H1 (cell line): ENCODE results near the gene KRT10. TPM values are rescaled to one million over a fixed set of nuclear protein-coding genes. Genes with fewer than 3 reads are reported as not detected.

Experiments used
- CTCF ChIA-PET: fragments of 300-600 bp; sonication (Branson Sonifier 250); formaldehyde crosslinking; loops from one replicate; lab custom pipeline; 2021; ENCODE audit not compliant: partially characterized antibody; lab: Charles Lee
- POLR2A ChIA-PET: fragments of 300-600 bp; sonication (Branson Sonifier 250); formaldehyde crosslinking; loops from one replicate; lab custom pipeline; 2021; ENCODE audit warnings: inconsistent platforms; ENCODE audit not compliant: partially characterized antibody; lab: Charles Lee
- DNase-seq, 2 experiments: peaks; one replicate each; pipeline versions ENCODE4 v3.0.0 to v3.0.0-alpha.2; 2010 to 2022; ENCODE audit warnings: low spot score in 2 of 2, low read depth in 1 of 2, mixed read lengths in 1 of 2
- FAIRE-seq: peaks from 2 replicates; lab custom pipeline; 2011; peaks lifted over from hg19 to GRCh38; lab: Jason Lieb, UNC
- H2AFZ ChIP-seq: 2 replicates; pipeline ENCODE4 v1.8.1; 2012; ENCODE audit warnings: low read length, inconsistent platforms
- H2AK5ac ChIP-seq: 2 replicates; pipeline ENCODE4 v1.6.1; 2013; ENCODE audit warnings: low read depth, low read length
- H2BK120ac ChIP-seq: replicated peaks from 2 replicates; pipeline ENCODE3; 2013; ENCODE audit warnings: low read depth, low read length, inconsistent platforms
- H2BK12ac ChIP-seq: 2 replicates; pipeline ENCODE4 v1.6.1; 2013; ENCODE audit warnings: low read depth, low read length
- H2BK15ac ChIP-seq: 2 replicates; pipeline ENCODE4 v1.6.1; 2013; ENCODE audit warnings: low read length
- H2BK20ac ChIP-seq: 2 replicates; pipeline ENCODE4 v1.6.1; 2013; ENCODE audit warnings: low read length
- H2BK5ac ChIP-seq: 2 replicates; pipeline ENCODE4 v1.6.1; 2013; ENCODE audit warnings: low read depth, low read length
- H3K14ac ChIP-seq: 2 replicates; pipeline ENCODE4 v1.6.1; 2013; ENCODE audit warnings: inconsistent platforms; ENCODE audit not compliant: insufficient read length
- H3K18ac ChIP-seq: 2 replicates; pipeline ENCODE4 v1.6.1; 2013; ENCODE audit warnings: low read length; ENCODE audit errors: extremely low read depth
- H3K23ac ChIP-seq: 2 replicates; pipeline ENCODE4 v1.6.1; 2013; ENCODE audit warnings: inconsistent platforms; ENCODE audit not compliant: insufficient read length
- H3K23me2 ChIP-seq: 2 replicates; pipeline ENCODE4 v1.6.1; 2013; ENCODE audit warnings: low read depth, low read length
- H3K27ac ChIP-seq: 2 replicates; pipeline ENCODE4 v1.6.1; 2011; ENCODE audit warnings: low read depth, low read length, inconsistent platforms
- H3K27me3 ChIP-seq, 4 experiments: replicated peaks in 1 of 4; 1 replicate in 1 of 4; 2 replicates in 3 of 4; pipeline versions ENCODE4 v1.6.1 to v1.8.1; 2011 to 2013; ENCODE audit warnings: low read length in 3 of 4, mild to moderate bottlenecking in 3 of 4, inconsistent platforms in 2 of 4, mixed read lengths in 2 of 4, moderate library complexity in 1 of 4; ENCODE audit not compliant: control insufficient read depth in 3 of 4, insufficient read depth in 3 of 4; ENCODE audit errors: extremely low read depth in 1 of 4
- H3K36me3 ChIP-seq, 4 experiments: 2 replicates each; pipeline versions ENCODE4 v1.6.1 to v1.8.1; 2011 to 2013; ENCODE audit warnings: mild to moderate bottlenecking in 4 of 4, low read length in 3 of 4, moderate library complexity in 2 of 4, control low read depth in 1 of 4, inconsistent platforms in 1 of 4; ENCODE audit not compliant: insufficient read depth in 4 of 4, control insufficient read depth in 2 of 4
- H3K4ac ChIP-seq: replicated peaks from 2 replicates; pipeline ENCODE3; 2013; ENCODE audit warnings: low read length, low read depth, mixed read lengths, inconsistent platforms; ENCODE audit not compliant: insufficient read length
- H3K4me1 ChIP-seq, 4 experiments: replicated peaks in 1 of 4; 1 replicate in 1 of 4; 2 replicates in 3 of 4; pipeline versions ENCODE4 v1.6.1 to v1.8.1; 2011 to 2013; ENCODE audit warnings: low read length in 3 of 4, inconsistent platforms in 2 of 4, mixed read lengths in 1 of 4; ENCODE audit not compliant: insufficient read depth in 4 of 4, control insufficient read depth in 3 of 4
- H3K4me2 ChIP-seq, 2 experiments: 2 replicates each; pipeline versions ENCODE4 v1.6.1 to v1.8.1; 2011 to 2013; ENCODE audit warnings: low read depth in 2 of 2, low read length in 2 of 2, control low read depth in 1 of 2, inconsistent platforms in 1 of 2, mild to moderate bottlenecking in 1 of 2; ENCODE audit not compliant: insufficient read depth in 1 of 2
- H3K4me3 ChIP-seq, 4 experiments: fragments of 200-600, 300-600 bp in 1 of 4; sonication (generic), shearing (Covaris generic), sonication (Bioruptor Twin) in 1 of 4; 2 replicates each; pipeline versions ENCODE4 v1.5.1 to v1.8.1; 2011 to 2016; ENCODE audit warnings: low read length in 4 of 4, low read depth in 3 of 4, control low read depth in 2 of 4, inconsistent platforms in 2 of 4, mild to moderate bottlenecking in 2 of 4, mixed read lengths in 1 of 4, moderate library complexity in 1 of 4; ENCODE audit not compliant: insufficient read depth in 2 of 4; ENCODE audit errors: extremely low read depth in 1 of 4
- H3K56ac ChIP-seq: replicated peaks from 2 replicates; pipeline ENCODE3; 2013; ENCODE audit warnings: low read depth, mild to moderate bottlenecking, mixed read lengths, low read length, inconsistent platforms; ENCODE audit not compliant: insufficient read length
- H3K79me1 ChIP-seq: 2 replicates; pipeline ENCODE4 v1.6.1; 2013; ENCODE audit warnings: low read depth, low read length, control low read depth
- H3K79me2 ChIP-seq, 2 experiments: 2 replicates each; pipeline versions ENCODE4 v1.6.1 to v1.8.1; 2012 to 2013; ENCODE audit warnings: low read length in 2 of 2, mild to moderate bottlenecking in 2 of 2, inconsistent platforms in 1 of 2; ENCODE audit not compliant: insufficient read depth in 2 of 2, control insufficient read depth in 1 of 2
- H3K9ac ChIP-seq, 4 experiments: replicated peaks in 1 of 4; 1 replicate in 1 of 4; 2 replicates in 3 of 4; pipeline versions ENCODE4 v1.6.1 to v1.8.1; 2011 to 2013; ENCODE audit warnings: low read depth in 3 of 4, low read length in 3 of 4, control low read depth in 2 of 4, mild to moderate bottlenecking in 2 of 4, moderate library complexity in 2 of 4, inconsistent platforms in 1 of 4; ENCODE audit errors: extremely low read depth in 1 of 4
- H3K9me3 ChIP-seq, 2 experiments: 2 replicates each; pipeline versions ENCODE4 v1.6.1 to v1.8.1; 2012 to 2013; ENCODE audit warnings: mild to moderate bottlenecking in 2 of 2, moderate library complexity in 2 of 2, control low read depth in 1 of 2, inconsistent platforms in 1 of 2, low read depth in 1 of 2, low read length in 1 of 2, mixed read lengths in 1 of 2; ENCODE audit not compliant: insufficient read depth in 2 of 2
- H4K20me1 ChIP-seq, 2 experiments: replicated peaks in 1 of 2; 2 replicates each; pipeline versions ENCODE3 to v1.8.1; 2011 to 2013; ENCODE audit warnings: inconsistent platforms in 2 of 2, low read length in 2 of 2, mild to moderate bottlenecking in 1 of 2; ENCODE audit not compliant: insufficient read depth in 2 of 2, control insufficient read depth in 1 of 2
- H4K5ac ChIP-seq: 2 replicates; pipeline ENCODE4 v1.6.1; 2013; ENCODE audit warnings: low read length, low read depth, mixed read lengths, inconsistent platforms; ENCODE audit not compliant: insufficient read length
- H4K8ac ChIP-seq: 2 replicates; pipeline ENCODE4 v1.8.0; 2013; ENCODE audit warnings: mild to moderate bottlenecking, moderate library complexity, low read length, inconsistent platforms; ENCODE audit not compliant: insufficient read depth; ENCODE audit errors: extremely low read depth
- H4K91ac ChIP-seq: replicated peaks from 2 replicates; pipeline ENCODE3; 2013; ENCODE audit warnings: low read length, mixed read lengths, inconsistent platforms; ENCODE audit not compliant: insufficient read length
- BACH1 ChIP-seq: IDR thresholded peaks from 2 replicates; pipeline ENCODE4 v1.6.1; 2012; ENCODE audit warnings: low read length, improper control_type of control experiment
- BRCA1 ChIP-seq: IDR thresholded peaks from 2 replicates; pipeline ENCODE4 v1.6.1; 2012; ENCODE audit warnings: low read depth, low read length, improper control_type of control experiment
- CHD2 ChIP-seq: IDR thresholded peaks from 2 replicates; pipeline ENCODE4 v1.6.1; 2012; ENCODE audit warnings: low read length, improper control_type of control experiment
- EZH2 ChIP-seq: fragments of 200-600 bp; sonication (generic); IDR thresholded peaks from 2 replicates; pipeline ENCODE4 v1.7.1; 2012; ENCODE audit warnings: low read depth, mild to moderate bottlenecking, moderate library complexity, low read length, inconsistent platforms; ENCODE audit not compliant: severe bottlenecking
- JUND ChIP-seq: IDR thresholded peaks from 2 replicates; pipeline ENCODE4 v1.6.1; 2011; ENCODE audit warnings: mild to moderate bottlenecking, improper control_type of control experiment, low read length
- MAFK ChIP-seq: IDR thresholded peaks from 2 replicates; pipeline ENCODE4 v1.6.1; 2012; ENCODE audit warnings: low read depth, mild to moderate bottlenecking, improper control_type of control experiment, low read length
- NRF1 ChIP-seq: IDR thresholded peaks from 2 replicates; pipeline ENCODE4 v1.6.1; 2011; ENCODE audit warnings: mild to moderate bottlenecking, low read depth, low read length, improper control_type of control experiment
- RBBP5 ChIP-seq: IDR thresholded peaks from 2 replicates; pipeline ENCODE4 v1.7.1; 2012; ENCODE audit warnings: low read depth, mild to moderate bottlenecking, inconsistent platforms, low read length, moderate library complexity, borderline replicate concordance
- RFX5 ChIP-seq: IDR thresholded peaks from 2 replicates; pipeline ENCODE4 v1.6.1; 2011; ENCODE audit warnings: low read depth, low read length, improper control_type of control experiment, borderline replicate concordance
- SAP30 ChIP-seq: fragments of 300-600 bp; sonication (generic); IDR thresholded peaks from 2 replicates; pipeline ENCODE4 v1.7.1; 2012; ENCODE audit warnings: low read length, moderate library complexity, mild to moderate bottlenecking, inconsistent platforms; ENCODE audit not compliant: insufficient read depth, insufficient replicate concordance
- SIN3A ChIP-seq, 2 experiments: IDR thresholded peaks in 1 of 2; conservative IDR thresholded peaks in 1 of 2; 2 replicates each; pipeline ENCODE4 v1.6.1; 2011 to 2012; ENCODE audit warnings: low read length in 2 of 2, improper control_type of control experiment in 1 of 2, low read depth in 1 of 2, mild to moderate bottlenecking in 1 of 2
- SP2 ChIP-seq: IDR thresholded peaks from 2 replicates; pipeline ENCODE4 v1.6.1; 2012; ENCODE audit warnings: mild to moderate bottlenecking, low read length, inconsistent platforms
- TAF7 ChIP-seq: optimal IDR thresholded peaks from 2 replicates; pipeline ENCODE3; 2011; ENCODE audit warnings: low read depth, mild to moderate bottlenecking, inconsistent platforms, low read length, moderate library complexity, borderline replicate concordance
- WGBS, 2 experiments: shearing (Covaris generic) in 1 of 2; methylation state at CpG; one replicate each; pipeline versions ENCODE4 v1.1.6 to v1.1.7; 2013 to 2015; ENCODE audit warnings: low lambda C conversion rate in 2 of 2, mixed read lengths in 2 of 2, inconsistent platforms in 1 of 2, low coverage in 1 of 2, missing lambda C conversion rate in 1 of 2; ENCODE audit not compliant: insufficient replicate concordance in 2 of 2, insufficient coverage in 1 of 2, insufficient read length in 1 of 2; ENCODE audit errors: extremely low coverage in 1 of 2, missing lambda C conversion rate in 1 of 2; 5-methylcytosine and 5-hydroxymethylcytosine counted together
- polyA plus RNA-seq, 7 experiments: library from polyadenylated mRNA; depleted of rRNA in 3 of 7; stranded (reverse) in 5 of 7; unstranded in 2 of 7; fragments of >200 nt in 5 of 7; fragments of 200-250 nt in 2 of 7; gene quantifications; 1 replicate in 5 of 7; 2 replicates in 1 of 7; 4 replicates in 1 of 7; pipeline versions ENCODE4 v1.2.1 to v1.2.3, GENCODE V29; 2011 to 2013; ENCODE audit warnings: missing spikeins in 2 of 7, mixed read lengths in 2 of 7
- total RNA-seq: library from RNA; stranded (reverse); fragmentation: NEBNext Ultra II Directional; extraction: Animal tissue kit (Norgen Biotek cat#: 25700); gene quantifications from 2 replicates; pipeline ENCODE4 v1.2.1, GENCODE V29; 2021

The KRT10 gene
- total and polyA plus RNA-seq, 2 of the 8 experiments (the other 6 are each of a cell fraction or from before 2014, with no cell fraction given) = 3.5 to 39.4 TPM

DNA sequence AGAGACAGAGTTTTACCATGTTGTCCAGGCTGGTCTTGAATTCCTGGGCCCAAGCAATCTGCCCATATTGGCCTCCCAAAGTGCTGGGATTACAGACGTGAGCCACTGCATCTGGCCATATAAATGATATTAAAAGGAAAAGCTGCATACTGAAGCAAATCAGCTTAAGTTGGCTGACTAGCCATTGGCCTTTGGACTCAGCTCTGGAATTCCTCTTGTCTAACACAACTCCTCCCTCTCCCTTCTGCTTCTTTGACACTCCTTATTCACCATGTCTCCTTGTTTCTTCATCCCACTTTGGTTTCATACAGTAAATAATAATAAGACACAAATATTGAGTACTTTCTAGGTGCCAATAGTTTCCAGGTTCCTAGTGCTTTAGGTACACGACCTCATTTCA is 37.1 kb upstream of the KRT10 start:
- Histone ChIP-seq H3K36me3 (no peaks in the 10 kb centered on the region), H2BK120ac (no peak overlapping the region), H3K18ac (no peak overlapping the region), H4K91ac (no peak overlapping the region), H3K23me2 (no peaks in the 10 kb centered on the region; the same call in 1 of the 2 replicates), H2BK12ac (no peak overlapping the region), H3K56ac (no peak overlapping the region), H2BK5ac (no peak overlapping the region), H3K9me3 (no peaks in the 10 kb centered on the region; a peak in 1 of 4 replicates), H3K4me2 (no peak overlapping the region), H3K27me3 (peaks cover 0 to 4% (median 0%) of the 10 kb centered on the region in 4 experiments; a peak in 1 of 7 replicates), H3K4me3 (no peak overlapping the region), H4K20me1 (no peaks in the 10 kb centered on the region), H3K23ac (no peak overlapping the region), H3K14ac (no peak overlapping the region), H2AK5ac (no peak overlapping the region), H3K79me1 (no peaks in the 10 kb centered on the region), H3K9ac (no peak overlapping the region), H2AFZ (no peak overlapping the region), H3K27ac (no peak overlapping the region), H3K79me2 (no peaks in the 10 kb centered on the region), H3K4me1 (peaks cover 0 to 5% (median 0%) of the 10 kb centered on the region in 4 experiments; a peak in 3 of 7 replicates), H3K4ac (no peak overlapping the region), H4K5ac (no peak overlapping the region), H2BK20ac (no peak overlapping the region), H2BK15ac (no peak overlapping the region), H4K8ac (no peak overlapping the region)
- no peak for FAIRE-seq
- CTCF ChIA-PET = interaction anchor here (0.6 to 6.6 kb wide), 6 partner anchors 508 to 1622 kb away, joined by 3 to 42 read pairs (median 3); no protein-coding TSS in a partner anchor
- 89% methylated on average over 2 of the region's 2 CpGs; no CpG with 5 or more reads in 1 of the 2 experiments for WGBS, 2 experiments
- no peak for DNase-seq
- POLR2A ChIA-PET = no interaction called here
- TF ChIP-seq CHD2 = no peak
- no peak for TF ChIP-seq NRF1
- no peak for TF ChIP-seq RFX5
- TF ChIP-seq BACH1 = no peak
- TF ChIP-seq TAF7 = no peak
- TF ChIP-seq SAP30 = no peak
- TF ChIP-seq JUND = no peak
- TF ChIP-seq BRCA1 = no peak
- no peak for TF ChIP-seq SP2
- no peak for TF ChIP-seq EZH2
- no peak for TF ChIP-seq SIN3A (conservative IDR thresholded peaks at IDR 0.05 in 1 of 2, IDR thresholded peaks at IDR 0.05 in 1 of 2; ENCODE audit: low read depth in 1 of 2, low read length in 2 of 2)
- no peak for TF ChIP-seq MAFK
- TF ChIP-seq RBBP5 = no peak
